ENCODE results near the gene OBP2A. TPM values are rescaled to one million over a fixed set of nuclear protein-coding genes. Genes with fewer than 3 reads are reported as not detected.
"Not testable (repeated sequence)": the region's sequence is repeated elsewhere in the genome, so short reads cannot be mapped to it uniquely, and the experiment has no call there.

The OBP2A gene
- polyA plus RNA-seq, 1 donor (not counting 4 experiments of a cell fraction or from before 2014, with no cell fraction given), result not detected

DNA sequence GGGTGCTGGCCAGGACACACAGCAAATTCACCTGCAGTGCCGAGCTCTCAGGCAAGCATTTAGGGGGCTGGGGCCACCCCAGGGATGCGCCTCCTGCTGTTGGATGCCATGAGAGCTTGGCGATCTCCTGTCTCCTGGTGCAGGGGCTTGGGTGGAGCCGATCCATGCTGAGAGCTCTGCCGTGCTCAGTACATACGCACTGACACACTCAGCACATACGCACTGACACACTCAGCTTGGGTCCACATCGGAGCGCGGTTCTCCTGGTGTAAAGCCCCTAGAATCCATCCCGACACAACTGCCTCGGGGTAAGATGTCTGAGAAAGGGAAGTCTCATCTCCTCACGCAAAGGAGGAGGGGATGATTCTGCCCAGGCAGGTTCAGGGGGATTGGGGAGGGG, 10.3 kb upstream of the OBP2A start:
- H3K27ac ChIP-seq (ENCODE audit: control insufficient read depth, insufficient read depth, low read length); H4K20me1 ChIP-seq (ENCODE audit: control insufficient read depth, extremely low read depth, insufficient read depth, low read length); H3K79me2 ChIP-seq (ENCODE audit: control insufficient read depth, insufficient read depth, low read length); dilution Hi-C loops (cut with MboI; ENCODE audit: extremely low pct_ligation_motif_present, low sequenced_read_pairs); H3K4me3 ChIP-seq (ENCODE audit: control insufficient read depth in 2 of 3, extremely low read depth in 1 of 3, insufficient read depth in 2 of 3, low read depth in 1 of 3, low read length in 3 of 3); H3K9me1 ChIP-seq (ENCODE audit: control insufficient read depth, extremely low read depth, insufficient read depth, low read length); DNase-seq (ENCODE audit: low read depth, low spot score); H3K4me2 ChIP-seq (ENCODE audit: control insufficient read depth, extremely low read depth, insufficient read depth, low read depth, low read length); H3K9me3 ChIP-seq (ENCODE audit: control insufficient read depth, low read depth, low read length); H2AFZ ChIP-seq (ENCODE audit: control insufficient read depth, low read length); H3K4me1 ChIP-seq (ENCODE audit: control insufficient read depth, extremely low read depth, insufficient read depth, low read length); H3K36me3 ChIP-seq (ENCODE audit: control insufficient read depth in 2 of 2, extremely low read depth in 1 of 2, insufficient read depth in 2 of 2, low read length in 2 of 2); H3K9ac ChIP-seq (ENCODE audit: control insufficient read depth, extremely low read depth, insufficient read depth, low read length); FAIRE-seq: not testable (repeated sequence)
- peaks cover 14% of the 10 kb centered on the region for H3K27me3 ChIP-seq (ENCODE audit: control insufficient read depth, extremely low read depth, insufficient read depth, low read length)

DNA sequence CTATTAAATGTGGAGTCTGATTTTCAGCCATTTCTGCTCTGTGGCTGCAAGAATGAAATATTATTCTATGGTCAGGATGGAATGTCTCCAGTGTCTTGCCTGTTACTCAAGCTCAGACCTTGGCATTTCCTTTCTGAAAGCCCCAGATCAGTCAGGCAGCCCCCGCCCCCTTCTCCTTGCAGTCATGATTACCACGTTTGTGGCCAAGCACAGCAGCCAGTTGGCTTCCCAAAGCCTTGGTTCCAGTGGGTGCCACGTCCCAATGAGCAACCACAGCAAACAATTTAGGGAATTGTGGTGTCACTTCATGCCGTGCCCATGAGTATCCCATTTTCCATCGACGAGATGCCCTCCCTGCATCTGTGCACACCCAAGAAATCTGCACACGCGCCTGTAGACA, 9.7 kb upstream of the OBP2A start:
- dilution Hi-C loops (cut with MboI; ENCODE audit: extremely low pct_ligation_motif_present, low sequenced_read_pairs), result no loop called here
- no peak overlapping the region for H2AFZ ChIP-seq (ENCODE audit: control insufficient read depth, low read length)
- no peaks in the 10 kb centered on the region for H3K9me3 ChIP-seq (ENCODE audit: control insufficient read depth, low read depth, low read length)
- H3K9me1 ChIP-seq (ENCODE audit: control insufficient read depth, extremely low read depth, insufficient read depth, low read length), result no peaks in the 10 kb centered on the region
- H4K20me1 ChIP-seq (ENCODE audit: control insufficient read depth, extremely low read depth, insufficient read depth, low read length), result no peaks in the 10 kb centered on the region
- DNase-seq (ENCODE audit: low read depth, low spot score) (no peak), FAIRE-seq (no peak)
- no peaks in the 10 kb centered on the region for H3K36me3 ChIP-seq (ENCODE audit: control insufficient read depth in 2 of 2, extremely low read depth in 1 of 2, insufficient read depth in 2 of 2, low read length in 2 of 2)
- no peaks in the 10 kb centered on the region for H3K4me1 ChIP-seq (ENCODE audit: control insufficient read depth, extremely low read depth, insufficient read depth, low read length)
- no peaks in the 10 kb centered on the region for H3K79me2 ChIP-seq (ENCODE audit: control insufficient read depth, insufficient read depth, low read length)
- TF ChIP-seq EZH2 (IDR thresholded peaks at IDR 0.05; ENCODE audit: low read length) (no peak), CTCF (optimal IDR thresholded peaks at IDR 0.05 in 1 of 3, IDR thresholded peaks at IDR 0.05 in 1 of 3, conservative IDR thresholded peaks at IDR 0.05 in 1 of 3; ENCODE audit: extremely low read depth in 1 of 3, insufficient read depth in 2 of 3, low read length in 3 of 3) (no peak)
- no peak overlapping the region for H3K4me2 ChIP-seq (ENCODE audit: control insufficient read depth, extremely low read depth, insufficient read depth, low read depth, low read length)
- no peak overlapping the region for H3K9ac ChIP-seq (ENCODE audit: control insufficient read depth, extremely low read depth, insufficient read depth, low read length)
- no peak overlapping the region for H3K4me3 ChIP-seq (ENCODE audit: control insufficient read depth in 2 of 3, extremely low read depth in 1 of 3, insufficient read depth in 2 of 3, low read depth in 1 of 3, low read length in 3 of 3)
- H3K27ac ChIP-seq (ENCODE audit: control insufficient read depth, insufficient read depth, low read length), result no peak overlapping the region
- peaks cover 14% of the 10 kb centered on the region for H3K27me3 ChIP-seq (ENCODE audit: control insufficient read depth, extremely low read depth, insufficient read depth, low read length)

GRCh38 chr9:135543262-135543894, 2.5 kb upstream of the OBP2A start:
- FAIRE-seq; H3K27me3 ChIP-seq (ENCODE audit: control insufficient read depth, extremely low read depth, insufficient read depth, low read length); H4K20me1 ChIP-seq (ENCODE audit: control insufficient read depth, extremely low read depth, insufficient read depth, low read length); H3K4me2 ChIP-seq (ENCODE audit: control insufficient read depth, extremely low read depth, insufficient read depth, low read depth, low read length); H2AFZ ChIP-seq (ENCODE audit: control insufficient read depth, low read length); DNase-seq (ENCODE audit: low read depth, low spot score); H3K79me2 ChIP-seq (ENCODE audit: control insufficient read depth, insufficient read depth, low read length); H3K9me1 ChIP-seq (ENCODE audit: control insufficient read depth, extremely low read depth, insufficient read depth, low read length); H3K36me3 ChIP-seq (ENCODE audit: control insufficient read depth in 2 of 2, extremely low read depth in 1 of 2, insufficient read depth in 2 of 2, low read length in 2 of 2); H3K4me1 ChIP-seq (ENCODE audit: control insufficient read depth, extremely low read depth, insufficient read depth, low read length); H3K4me3 ChIP-seq (ENCODE audit: control insufficient read depth in 2 of 3, extremely low read depth in 1 of 3, insufficient read depth in 2 of 3, low read depth in 1 of 3, low read length in 3 of 3); H3K27ac ChIP-seq (ENCODE audit: control insufficient read depth, insufficient read depth, low read length); H3K9ac ChIP-seq (ENCODE audit: control insufficient read depth, extremely low read depth, insufficient read depth, low read length); dilution Hi-C loops (cut with MboI; ENCODE audit: extremely low pct_ligation_motif_present, low sequenced_read_pairs); H3K9me3 ChIP-seq (ENCODE audit: control insufficient read depth, low read depth, low read length): not testable (repeated sequence)
